HG03159 (cell line): ENCODE measurements around the gene COL8A1.

Source experiments
- ATAC-seq: cut with Tn5 transposase; IDR thresholded peaks from one replicate; pipeline ENCODE4 v1.9.1; 2021; ENCODE audit warnings: mild to moderate bottlenecking, moderate library complexity; ENCODE audit not compliant: unreplicated experiment

Gene COL8A1

GRCh38 chr3:99753268-99753975, 115.0 kb downstream of the COL8A1 start:
- ATAC-seq, result peak; percentile 93

GRCh38 chr3:99755831-99756230, 117.4 kb downstream of the COL8A1 start:
- no peak for ATAC-seq

GRCh38 chr3:99757966-99758365, 119.6 kb downstream of the COL8A1 start:
- no peak for ATAC-seq

DNA sequence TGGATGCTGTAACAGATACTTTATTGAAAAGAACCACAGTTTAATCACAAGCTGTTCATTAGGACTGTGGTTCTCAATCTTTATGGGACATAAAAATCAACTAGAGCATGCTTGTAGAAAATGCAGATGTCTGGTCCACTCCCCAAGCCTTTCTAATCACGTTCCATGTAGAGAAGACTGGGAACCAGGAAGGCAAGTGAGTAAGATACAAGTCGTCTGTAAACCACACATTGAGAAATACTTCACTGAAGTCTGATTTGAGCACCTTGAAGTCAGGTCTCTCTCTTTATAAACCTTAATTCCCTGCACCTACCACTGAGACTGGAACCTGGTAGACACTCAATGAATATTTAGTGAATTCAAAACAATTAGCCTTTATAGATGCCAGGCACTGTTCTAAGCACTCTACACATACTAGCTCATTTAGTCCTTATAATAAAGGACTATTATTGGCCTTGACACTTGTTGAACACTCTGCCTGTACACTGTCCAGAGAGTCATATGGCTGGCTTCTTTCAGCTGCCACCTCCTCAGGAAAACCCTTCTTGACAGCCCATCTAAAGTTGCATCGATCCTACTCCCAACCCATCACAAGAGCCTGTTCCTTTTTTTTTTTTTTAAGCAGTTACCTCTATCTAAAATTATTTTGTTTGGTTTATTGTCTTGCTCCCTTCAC, 120.2 kb downstream of the COL8A1 start:
- no peak for ATAC-seq

DNA sequence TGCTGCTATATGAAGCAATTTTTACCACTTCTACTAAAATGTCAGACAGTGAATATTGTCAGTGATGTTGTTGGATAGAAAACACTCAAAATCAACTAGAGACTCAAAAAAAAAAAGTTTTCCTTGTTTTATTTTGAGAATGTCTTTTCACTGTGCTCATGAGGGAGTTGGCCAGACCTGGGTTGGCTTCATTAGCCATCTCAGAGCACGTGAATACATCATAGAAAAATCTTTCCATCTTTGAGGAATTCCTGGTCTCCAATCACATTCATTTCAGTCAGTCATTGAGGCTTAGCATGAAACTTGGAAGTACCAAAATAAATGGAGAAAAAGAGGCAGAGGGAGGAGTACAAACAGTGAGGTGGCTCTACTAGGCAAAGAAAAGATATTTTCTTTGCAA, 121.6 kb downstream of the COL8A1 start:
- no peak for ATAC-seq

GRCh38 chr3:99760629-99761028, 122.2 kb downstream of the COL8A1 start:
- ATAC-seq, result no peak

DNA sequence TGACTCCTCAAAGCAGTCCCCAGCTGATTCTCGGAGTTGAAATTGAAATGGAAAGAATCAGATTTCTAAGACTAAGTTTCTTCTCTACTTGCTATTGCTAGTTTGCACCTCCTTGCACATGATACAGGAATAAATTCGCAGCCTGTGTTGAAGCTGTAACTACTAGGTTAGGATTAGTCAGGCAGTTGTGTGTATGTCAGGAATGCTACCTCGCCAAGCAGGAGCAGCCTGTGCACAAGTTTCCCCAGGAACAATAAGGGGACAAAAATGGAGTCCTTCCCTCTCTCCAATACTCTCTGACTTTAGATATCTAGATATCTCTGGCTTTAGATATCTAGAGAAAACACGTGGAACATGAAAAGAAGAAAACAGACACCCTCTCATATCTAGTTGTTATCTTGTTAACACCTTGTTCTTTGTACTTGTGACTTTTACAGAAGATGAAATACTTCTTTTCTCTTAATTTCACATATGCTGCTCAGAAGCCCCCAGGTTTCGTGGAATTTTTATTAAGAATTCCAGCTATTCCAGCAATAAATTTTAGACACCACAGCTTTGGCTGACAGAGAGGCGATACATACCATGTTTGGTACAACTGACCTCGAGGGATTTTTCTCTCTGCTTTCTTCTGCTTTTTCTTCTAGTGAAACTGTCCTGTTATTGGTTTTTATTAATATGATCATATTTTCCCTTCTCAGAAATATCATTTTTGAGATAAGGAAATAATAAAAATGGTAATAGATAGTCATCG, 123.2 kb downstream of the COL8A1 start:
- ATAC-seq, result no peak

- ATAC-seq, result no peak
Observed at GRCh38 chr3:99762901-99763300, 124.5 kb downstream of the COL8A1 start.

DNA sequence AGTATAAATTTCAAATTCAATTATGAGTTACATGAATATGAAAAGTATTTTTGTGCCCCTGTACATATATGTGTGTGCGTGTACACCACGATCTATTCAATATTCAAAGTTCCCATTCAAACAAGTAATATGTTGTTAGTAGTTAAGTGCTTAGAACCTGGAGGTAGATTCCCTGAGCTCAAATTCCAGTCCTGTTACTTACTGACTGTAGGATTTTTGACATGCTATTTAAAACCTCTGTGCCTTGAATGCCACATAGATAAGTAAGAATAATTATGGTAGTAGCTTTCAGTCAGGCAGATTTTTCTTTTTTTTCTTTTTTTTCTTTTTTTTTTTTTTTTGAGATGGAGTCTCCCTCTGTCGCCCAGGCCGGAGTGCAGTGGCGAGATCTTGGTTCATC, 126.0 kb downstream of the COL8A1 start:
- ATAC-seq, result no peak

- ATAC-seq, result no peak
Observed at GRCh38 chr3:99765042-99765942, 126.9 kb downstream of the COL8A1 start.

- no peak for ATAC-seq
Observed at GRCh38 chr3:99767291-99767690, 128.9 kb downstream of the COL8A1 start.

DNA sequence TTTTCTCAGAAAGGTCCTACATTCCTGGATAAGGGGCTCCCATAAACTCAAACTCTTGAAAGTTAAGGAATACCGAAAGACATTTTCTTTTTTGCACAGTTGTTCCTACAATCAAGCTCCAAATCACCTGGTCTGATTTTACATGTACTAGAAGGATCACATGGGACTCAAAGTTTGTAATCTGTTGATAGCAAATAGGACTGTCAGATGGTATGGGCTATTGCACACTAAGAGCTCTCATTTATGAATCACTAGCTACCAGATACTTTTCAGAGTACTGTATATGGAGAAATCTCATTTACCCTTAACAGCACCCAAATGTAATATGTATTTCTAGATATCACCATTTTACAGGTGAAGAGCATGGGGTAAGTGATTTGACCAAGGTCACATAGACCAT, 129.7 kb downstream of the COL8A1 start:
- ATAC-seq, result no peak

DNA sequence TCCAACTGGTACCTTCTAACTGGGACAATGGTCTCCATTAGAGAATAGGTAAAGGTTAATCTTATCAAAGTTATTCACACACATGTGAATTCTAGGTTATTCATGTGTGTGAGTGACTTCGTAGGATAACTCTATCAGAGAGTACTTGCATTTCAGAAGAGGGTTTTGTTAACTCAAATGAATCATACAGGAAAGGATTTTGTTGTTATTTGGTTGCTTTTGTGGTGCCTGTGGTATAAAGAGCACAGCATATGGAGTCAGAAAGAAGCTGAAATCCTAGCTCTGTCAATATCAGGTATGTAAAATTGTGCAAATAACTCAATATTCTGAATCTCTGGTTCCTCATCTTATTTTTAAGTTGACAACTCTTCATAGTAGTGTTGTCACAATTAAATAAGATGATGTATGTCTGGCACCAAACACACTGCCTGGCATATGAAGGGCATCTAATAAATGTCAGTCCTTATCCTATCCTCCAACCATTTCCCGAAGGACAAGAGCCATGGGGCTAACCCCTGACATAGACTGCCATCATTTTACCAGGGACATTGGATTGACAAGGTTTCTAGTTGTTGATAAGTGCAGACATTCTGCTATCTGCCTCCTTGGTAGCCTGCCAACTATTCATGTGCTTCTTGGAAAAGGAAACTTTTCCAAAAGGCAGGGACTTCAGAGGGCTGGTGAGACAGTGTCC, 130.6 kb downstream of the COL8A1 start:
- ATAC-seq, result no peak

GRCh38 chr3:99772171-99772570, 133.8 kb downstream of the COL8A1 start:
- no peak for ATAC-seq

DNA sequence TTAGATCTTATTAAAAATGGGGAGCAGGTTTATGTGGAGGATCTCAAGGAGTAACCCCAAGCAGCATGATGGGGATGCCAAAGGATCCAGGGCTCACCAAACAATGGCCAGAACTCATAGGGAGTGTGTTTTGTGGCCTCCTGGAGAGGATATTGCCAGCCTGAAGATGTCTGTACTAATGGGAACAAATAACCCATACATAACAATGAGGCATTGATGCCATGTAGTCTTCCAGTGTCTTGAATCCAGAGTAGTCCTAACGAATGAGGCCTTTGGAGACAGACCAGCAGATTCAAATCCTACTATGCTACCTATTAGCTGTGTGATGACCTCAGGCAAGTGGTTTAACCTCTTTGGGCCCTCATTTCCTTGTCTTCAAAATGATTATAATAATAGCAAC, 134.3 kb downstream of the COL8A1 start:
- ATAC-seq, result no peak

DNA sequence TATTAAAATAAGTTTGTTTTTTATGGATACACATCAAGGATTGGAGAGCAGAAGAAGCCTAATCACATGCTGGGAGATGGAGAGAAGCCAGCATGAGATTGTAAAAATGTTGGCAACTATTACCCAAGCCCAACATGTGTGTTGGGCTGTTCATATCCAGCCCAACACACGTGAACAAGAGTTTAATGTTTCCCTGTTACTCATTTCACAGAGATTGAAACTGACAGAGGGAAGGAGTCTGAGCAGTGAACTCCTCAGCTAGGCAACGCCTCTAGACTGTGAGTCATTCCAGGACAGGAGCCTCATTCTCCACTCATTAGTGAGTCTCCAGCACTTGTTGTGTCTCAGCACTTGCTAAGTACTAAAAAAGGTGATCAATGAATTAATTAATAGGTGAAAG, 136.1 kb downstream of the COL8A1 start:
- ATAC-seq, result peak; percentile 99

DNA sequence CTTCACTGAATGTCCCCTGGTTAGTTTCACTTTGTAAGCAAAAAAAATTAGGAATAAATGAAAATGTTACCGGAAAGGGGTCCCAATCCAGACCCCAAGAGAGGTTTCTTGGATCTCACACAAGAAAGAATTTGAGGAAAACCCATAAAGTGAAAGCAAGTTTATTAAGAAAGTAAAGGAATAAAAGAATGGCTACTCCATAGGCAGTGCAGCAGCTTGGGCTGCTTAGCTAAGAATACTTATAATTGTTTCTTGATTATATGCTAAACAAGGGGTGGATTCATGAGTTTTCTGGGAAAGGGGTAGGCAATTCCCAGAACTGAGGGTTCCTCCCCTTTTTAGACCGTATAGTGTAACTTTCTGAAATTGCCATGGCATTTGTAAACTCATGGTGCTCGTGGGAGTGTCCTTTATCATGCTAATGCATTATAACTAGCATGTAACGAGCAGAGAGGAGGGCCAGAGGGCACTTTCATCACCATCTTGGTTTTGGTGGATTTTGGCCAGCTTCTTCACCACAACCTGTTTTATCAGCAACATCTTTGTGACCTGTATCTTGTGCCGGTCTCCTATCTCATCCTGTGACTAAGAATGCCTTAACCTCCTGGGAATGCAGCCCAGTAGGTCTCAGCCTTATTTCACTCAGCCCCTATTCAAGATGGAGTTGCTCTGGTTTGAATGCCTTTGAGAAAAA, 138.3 kb downstream of the COL8A1 start:
- ATAC-seq, result no peak

DNA sequence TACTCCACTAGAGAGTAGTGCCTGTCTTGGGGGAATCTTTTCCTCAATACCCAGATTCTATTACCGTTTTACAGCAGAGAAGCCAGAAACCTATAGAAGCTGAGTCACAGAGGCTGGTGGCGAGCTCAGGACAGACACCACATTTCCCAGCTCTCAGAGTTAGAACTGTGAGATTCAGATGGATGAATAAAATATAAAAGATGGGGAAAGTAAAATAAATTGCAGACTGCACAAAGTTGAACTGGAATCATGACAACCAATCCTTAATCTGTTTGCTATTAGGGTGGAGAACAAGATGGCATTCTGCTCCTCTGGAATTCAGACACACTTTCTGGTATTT, 138.8 kb downstream of the COL8A1 start:
- no peak for ATAC-seq

DNA sequence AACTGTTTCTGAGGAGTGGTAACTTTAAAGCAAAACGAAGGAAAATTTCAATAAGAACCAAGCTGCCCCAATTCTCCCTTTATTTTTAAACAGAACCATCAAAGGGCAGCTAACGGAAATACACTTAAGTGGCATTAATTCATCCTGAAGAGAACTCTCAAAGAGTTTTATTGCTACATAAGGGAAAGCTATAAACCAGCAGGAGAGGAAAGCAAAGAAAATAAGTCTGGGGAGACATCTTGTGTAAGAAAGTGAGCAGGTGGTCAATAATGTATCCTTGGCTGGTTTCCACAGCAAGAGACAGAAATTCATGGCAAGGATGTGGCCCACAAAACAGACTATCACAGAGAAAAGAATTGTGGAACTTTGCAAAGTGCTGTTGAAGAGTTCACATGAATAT, 139.3 kb downstream of the COL8A1 start:
- ATAC-seq, result no peak

DNA sequence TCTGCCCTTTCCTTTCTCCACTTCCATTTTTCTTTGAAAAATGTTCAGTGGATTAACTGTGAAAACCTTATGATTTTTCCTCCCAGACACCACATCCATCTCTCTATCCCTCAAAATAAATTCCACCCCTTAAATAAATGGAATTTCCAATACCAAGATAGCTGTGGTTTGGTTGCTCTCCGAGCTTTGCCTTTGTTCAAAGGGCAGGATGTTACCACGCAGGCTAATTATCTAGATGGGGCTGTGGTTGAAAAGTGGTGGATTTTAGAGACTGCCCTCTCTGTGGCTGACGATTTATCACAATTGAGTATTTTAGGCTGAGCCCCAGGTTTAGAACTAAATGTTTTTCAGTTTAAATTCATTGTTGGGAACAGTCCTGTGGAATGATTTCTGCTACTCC, 142.4 kb downstream of the COL8A1 start:
- no peak for ATAC-seq
